ENCODE results near the gene DCBLD2. TPM values are rescaled to one million over a fixed set of nuclear protein-coding genes. Genes with fewer than 3 reads are reported as not detected.

Gene DCBLD2
- total RNA-seq, 1 experiment from 2014 or later, result 33.6 TPM

GRCh38 chr3:98914210-98915080 lies 12.9 kb upstream of the DCBLD2 start:
- POLR2A ChIA-PET (ENCODE audit: low non-redundant PET), result no interaction called here
- no peak for DNase-seq (ENCODE audit: low spot score)
- CTCF ChIA-PET, result no interaction called here
- TF ChIP-seq CTCF (conservative IDR thresholded peaks at IDR 0.05; ENCODE audit: low read depth, low read length), result no peak
- no peak for TF ChIP-seq EZH2 (IDR thresholded peaks at IDR 0.05; ENCODE audit: borderline replicate concordance, low read depth, low read length, poor library complexity, severe bottlenecking)
- Histone ChIP-seq H3K4me1 (ENCODE audit: insufficient read depth, low read length, poor library complexity, severe bottlenecking) (no peaks in the 10 kb centered on the region), H3K27me3 (replicated peaks; ENCODE audit: insufficient read depth, low read depth, low read length, poor library complexity) (no peaks in the 10 kb centered on the region), H3K36me3 (ENCODE audit: insufficient read depth, low read length, poor library complexity, severe bottlenecking) (no peaks in the 10 kb centered on the region), H3K27ac (ENCODE audit: low read depth, low read length, poor library complexity, severe bottlenecking) (no peak overlapping the region), H3K4me3 (ENCODE audit: low read depth, low read length, poor library complexity, severe bottlenecking) (no peak overlapping the region), H3K9me3 (ENCODE audit: low read depth, low read length, poor library complexity, severe bottlenecking) (no peaks in the 10 kb centered on the region)
- no TSS peak for BruUV-seq (replicated peaks)
- intact Hi-C loops (cut with micrococcal nuclease; ENCODE audit: unreplicated experiment), result no loop called here

GRCh38 chr3:98912448-98912847 lies 11.0 kb upstream of the DCBLD2 start:
- no peaks in the 10 kb centered on the region for H3K9me3 ChIP-seq (ENCODE audit: low read depth, low read length, poor library complexity, severe bottlenecking)
- no peak for TF ChIP-seq CTCF (conservative IDR thresholded peaks at IDR 0.05; ENCODE audit: low read depth, low read length)
- no peak for TF ChIP-seq EZH2 (IDR thresholded peaks at IDR 0.05; ENCODE audit: borderline replicate concordance, low read depth, low read length, poor library complexity, severe bottlenecking)
- intact Hi-C loops (cut with micrococcal nuclease; ENCODE audit: unreplicated experiment), result no loop called here
- ChIA-PET POLR2A (ENCODE audit: low non-redundant PET) (interaction anchor here (0.6 kb wide), 1 partner anchor 10 kb away, joined by 3 read pairs; no protein-coding TSS in a partner anchor), CTCF (no interaction called here)
- no peaks in the 10 kb centered on the region for H3K27me3 ChIP-seq (replicated peaks; ENCODE audit: insufficient read depth, low read depth, low read length, poor library complexity)
- H3K4me3 ChIP-seq (ENCODE audit: low read depth, low read length, poor library complexity, severe bottlenecking), result no peak overlapping the region
- H3K36me3 ChIP-seq (ENCODE audit: insufficient read depth, low read length, poor library complexity, severe bottlenecking), result no peaks in the 10 kb centered on the region
- no peak overlapping the region for H3K27ac ChIP-seq (ENCODE audit: low read depth, low read length, poor library complexity, severe bottlenecking)
- no peak for DNase-seq (ENCODE audit: low spot score)
- H3K4me1 ChIP-seq (ENCODE audit: insufficient read depth, low read length, poor library complexity, severe bottlenecking), result no peaks in the 10 kb centered on the region
- BruUV-seq (replicated peaks), result no TSS peak

- no peaks in the 10 kb centered on the region for H3K36me3 ChIP-seq (ENCODE audit: insufficient read depth, low read length, poor library complexity, severe bottlenecking)
- H3K27me3 ChIP-seq (replicated peaks; ENCODE audit: insufficient read depth, low read depth, low read length, poor library complexity), result no peaks in the 10 kb centered on the region
- ChIA-PET CTCF (interaction anchor here (0.7 kb wide), 1 partner anchor 52 kb away, joined by 3 read pairs; no protein-coding TSS in a partner anchor), POLR2A (ENCODE audit: low non-redundant PET) (no interaction called here)
- no peak for TF ChIP-seq CTCF (conservative IDR thresholded peaks at IDR 0.05; ENCODE audit: low read depth, low read length)
- TF ChIP-seq EZH2 (IDR thresholded peaks at IDR 0.05; ENCODE audit: borderline replicate concordance, low read depth, low read length, poor library complexity, severe bottlenecking), result no peak
- BruUV-seq (replicated peaks), result no TSS peak
- H3K4me3 ChIP-seq (ENCODE audit: low read depth, low read length, poor library complexity, severe bottlenecking), result no peak overlapping the region
- intact Hi-C loops (cut with micrococcal nuclease; ENCODE audit: unreplicated experiment), result no loop called here
- peaks cover 7% of the 10 kb centered on the region for H3K4me1 ChIP-seq (ENCODE audit: insufficient read depth, low read length, poor library complexity, severe bottlenecking)
- no peaks in the 10 kb centered on the region for H3K9me3 ChIP-seq (ENCODE audit: low read depth, low read length, poor library complexity, severe bottlenecking)
- no peak overlapping the region for H3K27ac ChIP-seq (ENCODE audit: low read depth, low read length, poor library complexity, severe bottlenecking)
- DNase-seq (ENCODE audit: low spot score), result no peak
Measured at GRCh38 chr3:98906230-98906629, 4.7 kb upstream of the DCBLD2 start.
